NCI-H345 treated with DMSO at 0.1 percent for 48 hours (cell line): Measurements from ENCODE around the gene ARID3A.

Source experiments
- DNase-seq: peaks from one replicate; lab custom pipeline; 2025; ENCODE audit not compliant: unreplicated experiment; lab: John Stamatoyannopoulos, UW

ARID3A gene

DNA sequence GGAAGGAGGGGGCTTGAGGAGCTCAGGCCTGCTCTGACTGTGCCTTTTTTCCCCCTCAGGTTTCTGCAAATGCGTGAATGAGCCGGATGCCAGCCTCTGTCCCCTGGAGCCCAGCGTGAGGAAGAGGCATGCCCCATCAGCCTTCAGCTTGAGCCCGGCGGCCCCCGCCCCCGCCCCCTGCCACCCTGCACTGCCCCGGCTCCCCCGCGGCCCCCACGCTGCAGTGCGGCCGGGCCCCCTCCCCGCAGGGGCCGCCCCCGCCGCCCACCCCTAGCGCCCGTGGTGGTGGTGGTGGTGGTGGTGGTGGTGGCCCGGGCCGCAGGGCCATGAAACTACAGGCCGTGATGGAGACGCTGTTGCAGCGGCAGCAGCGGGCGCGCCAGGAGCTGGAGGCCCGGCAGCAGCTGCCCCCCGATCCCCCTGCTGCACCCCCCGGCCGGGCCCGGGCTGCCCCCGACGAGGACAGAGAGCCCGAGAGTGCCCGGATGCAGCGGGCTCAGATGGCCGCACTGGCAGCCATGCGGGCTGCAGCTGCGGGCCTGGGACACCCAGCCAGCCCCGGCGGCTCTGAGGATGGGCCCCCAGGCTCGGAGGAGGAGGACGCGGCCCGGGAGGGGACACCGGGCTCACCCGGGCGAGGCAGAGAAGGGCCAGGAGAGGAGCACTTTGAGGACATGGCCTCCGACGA is 3.5 kb downstream of the ARID3A start:
- no peak for DNase-seq

GRCh38 chr19:929891-930258 is 4.0 kb downstream of the ARID3A start:
- DNase-seq: no peak

DNA sequence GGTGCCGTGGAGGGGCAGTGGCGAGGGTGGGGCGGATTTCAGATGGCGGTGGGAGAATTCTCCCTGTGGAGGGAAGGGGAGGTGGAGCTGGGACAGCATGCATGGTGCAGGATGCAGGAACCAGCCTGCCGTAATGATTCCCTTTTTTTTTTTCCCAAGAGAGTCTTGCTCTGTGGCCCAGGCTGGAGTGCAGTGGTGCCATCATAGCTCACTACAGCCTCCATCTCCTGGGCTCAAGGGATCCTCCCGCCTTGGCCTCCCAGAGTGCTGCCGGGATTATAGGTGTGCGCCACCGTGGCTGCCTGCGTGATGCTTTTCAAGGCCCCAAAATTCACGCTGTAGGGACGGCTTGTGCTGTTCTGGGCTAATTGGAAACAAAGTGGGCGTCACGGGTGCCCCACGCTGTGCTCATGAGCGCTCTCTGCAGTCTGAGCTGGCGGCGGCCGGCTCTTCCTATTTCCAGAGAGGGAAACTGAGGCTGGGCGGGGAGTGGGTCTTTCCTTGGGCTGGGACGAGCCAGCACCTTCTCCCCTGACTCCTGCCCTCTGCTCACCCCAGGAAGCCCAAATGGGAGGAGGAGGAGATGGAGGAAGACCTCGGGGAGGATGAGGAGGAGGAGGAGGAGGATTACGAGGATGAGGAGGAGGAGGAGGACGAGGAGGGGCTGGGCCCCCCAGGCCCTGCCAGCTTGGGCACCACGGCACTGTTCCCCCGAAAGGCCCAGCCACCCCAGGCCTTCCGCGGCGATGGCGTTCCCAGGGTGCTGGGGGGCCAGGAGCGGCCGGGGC is 6.2 kb downstream of the ARID3A start:
- no peak for DNase-seq

DNA sequence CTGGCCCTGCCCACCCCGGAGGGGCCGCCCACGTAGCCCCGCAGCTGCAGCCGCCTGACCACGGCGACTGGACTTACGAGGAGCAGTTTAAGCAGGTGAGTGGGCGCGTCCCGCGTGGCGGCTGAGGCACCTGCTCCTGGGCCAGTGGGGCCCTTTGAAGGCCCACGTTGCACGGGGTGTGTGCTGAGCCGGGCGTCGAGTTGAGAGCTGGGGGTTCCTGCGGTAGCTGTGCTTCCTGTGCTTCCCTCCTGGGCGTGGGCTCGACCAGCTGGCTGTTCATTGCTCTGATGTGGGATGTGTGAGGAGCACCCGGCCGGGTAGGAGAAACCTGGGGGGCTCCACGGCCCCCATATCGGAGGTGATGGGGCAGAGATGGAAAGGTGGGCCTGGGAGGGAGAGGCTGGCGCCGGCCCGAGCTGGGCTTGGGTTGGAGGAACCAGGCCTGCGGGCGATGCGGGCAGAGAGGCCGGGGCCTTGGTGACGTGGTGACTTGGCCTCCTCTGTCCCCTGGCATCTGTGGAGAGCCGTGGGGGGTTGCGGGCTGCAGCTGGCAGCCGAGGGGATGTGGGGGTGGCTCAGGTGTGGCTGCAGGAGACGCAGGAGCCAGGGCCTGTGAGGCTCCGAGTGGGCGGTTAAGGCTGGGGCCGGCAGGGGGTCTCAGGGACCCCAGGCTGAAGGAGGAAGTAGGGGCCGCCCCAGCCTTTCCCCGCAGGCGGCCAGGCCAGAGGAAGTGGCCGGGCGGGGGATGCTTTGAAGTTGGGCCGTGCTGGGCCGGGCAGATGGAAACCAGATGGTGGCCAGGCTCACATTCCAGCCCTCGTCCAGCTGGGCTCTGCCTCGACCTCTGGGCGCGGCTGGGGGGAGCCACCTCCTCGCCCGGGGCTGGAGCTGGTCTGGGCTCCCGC is 7.1 kb downstream of the ARID3A start:
- DNase-seq: no peak

- DNase-seq: no peak
Observed at GRCh38 chr19:933553-933882, 7.7 kb downstream of the ARID3A start.

DNA sequence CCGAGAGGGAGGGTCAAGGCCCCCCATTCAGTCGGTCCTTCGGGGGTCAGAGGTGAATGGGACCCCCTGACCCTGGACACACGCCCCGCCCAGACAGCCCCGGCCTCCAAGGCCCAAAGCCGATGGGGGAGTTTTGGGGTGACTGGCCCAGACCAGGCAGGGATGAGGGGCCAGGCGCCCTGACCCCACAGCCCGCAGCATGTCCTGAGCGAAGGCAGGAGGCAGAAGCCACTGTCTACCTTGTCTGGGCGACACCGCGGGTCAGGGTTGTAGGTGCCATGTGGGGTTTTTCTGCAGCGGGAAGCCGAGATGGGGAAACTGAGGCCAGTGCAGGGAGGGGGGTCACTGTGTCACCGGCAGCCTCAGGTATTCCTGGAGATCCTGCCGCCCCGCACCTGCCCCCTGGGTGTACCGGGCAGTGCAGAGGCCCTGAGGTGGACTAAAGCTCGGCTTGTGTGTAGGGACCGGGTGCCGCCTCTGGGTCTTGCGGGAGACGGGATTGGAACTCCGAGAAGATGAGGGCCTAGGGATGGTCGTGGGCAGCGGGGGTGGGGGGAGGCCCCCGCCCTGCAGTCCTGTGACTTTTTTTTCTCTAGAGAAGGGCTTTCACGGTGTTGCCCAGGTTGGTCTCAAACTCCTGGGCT is 8.5 kb downstream of the ARID3A start:
- DNase-seq: no peak

GRCh38 chr19:934865-935479 is 9.1 kb downstream of the ARID3A start:
- no peak for DNase-seq

DNA sequence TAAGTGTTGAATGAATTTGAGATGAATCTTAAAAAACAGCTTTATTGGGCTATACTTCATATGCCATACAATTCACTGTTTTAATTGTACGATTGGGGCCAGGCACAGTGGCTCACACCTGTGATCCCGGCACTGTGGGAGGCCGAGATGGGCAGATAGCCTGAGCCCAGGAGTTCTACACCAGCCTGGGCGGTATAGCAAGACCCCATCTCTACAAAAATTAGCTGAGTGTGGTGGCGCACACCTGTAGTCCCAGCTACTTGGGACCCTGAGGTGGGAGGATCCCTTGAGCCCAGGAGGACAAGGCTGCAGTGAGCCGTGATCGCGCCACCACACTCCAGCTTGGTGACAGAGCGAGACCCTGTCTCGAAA is 10.3 kb downstream of the ARID3A start:
- no peak for DNase-seq

DNA sequence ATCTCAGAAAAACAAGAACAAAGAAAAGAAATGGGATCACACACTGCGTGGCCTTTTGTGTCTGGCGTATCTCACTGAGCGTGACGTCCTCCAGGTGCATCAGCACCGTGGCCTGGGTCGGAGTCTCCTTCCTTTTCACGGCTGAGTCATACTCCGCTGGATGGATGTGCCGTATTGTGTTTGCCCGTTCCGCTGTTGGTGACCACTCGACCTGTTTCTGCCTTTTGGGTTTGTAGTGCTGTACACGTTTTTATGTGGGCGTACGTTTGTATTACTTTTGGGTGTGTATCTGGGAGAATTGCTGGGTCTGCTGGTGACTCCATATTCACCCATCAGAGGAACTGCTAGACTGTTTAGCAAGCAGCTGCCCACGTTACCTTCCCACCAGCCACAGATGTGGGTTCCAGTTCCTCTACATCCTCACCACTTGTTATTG is 11.4 kb downstream of the ARID3A start:
- DNase-seq: no peak

GRCh38 chr19:938233-938923 is 12.5 kb downstream of the ARID3A start:
- no peak for DNase-seq

DNA sequence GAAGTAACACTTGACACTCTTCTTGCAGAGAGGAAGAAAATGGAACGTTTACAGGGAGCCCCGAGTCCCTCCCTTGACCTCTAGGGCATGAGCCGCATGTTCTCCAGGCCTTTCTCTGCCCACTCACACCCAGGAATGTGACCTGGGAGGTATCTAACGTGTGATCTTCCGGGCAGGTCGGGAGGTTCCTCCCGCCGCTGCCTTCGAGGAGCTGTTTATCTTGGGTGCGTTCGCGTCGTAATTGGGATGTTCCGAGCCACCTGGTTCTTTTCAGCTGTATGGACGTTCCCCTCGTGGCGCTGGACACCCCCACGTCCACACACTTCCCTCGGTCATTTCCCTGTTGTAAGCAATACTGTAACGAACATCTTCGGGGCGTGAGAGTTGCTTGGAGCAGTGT is 13.6 kb downstream of the ARID3A start:
- DNase-seq: no peak

GRCh38 chr19:939922-940321 is 14.1 kb downstream of the ARID3A start:
- DNase-seq: no peak

- DNase-seq: no peak
Observed at GRCh38 chr19:940591-941291, 14.9 kb downstream of the ARID3A start.

DNA sequence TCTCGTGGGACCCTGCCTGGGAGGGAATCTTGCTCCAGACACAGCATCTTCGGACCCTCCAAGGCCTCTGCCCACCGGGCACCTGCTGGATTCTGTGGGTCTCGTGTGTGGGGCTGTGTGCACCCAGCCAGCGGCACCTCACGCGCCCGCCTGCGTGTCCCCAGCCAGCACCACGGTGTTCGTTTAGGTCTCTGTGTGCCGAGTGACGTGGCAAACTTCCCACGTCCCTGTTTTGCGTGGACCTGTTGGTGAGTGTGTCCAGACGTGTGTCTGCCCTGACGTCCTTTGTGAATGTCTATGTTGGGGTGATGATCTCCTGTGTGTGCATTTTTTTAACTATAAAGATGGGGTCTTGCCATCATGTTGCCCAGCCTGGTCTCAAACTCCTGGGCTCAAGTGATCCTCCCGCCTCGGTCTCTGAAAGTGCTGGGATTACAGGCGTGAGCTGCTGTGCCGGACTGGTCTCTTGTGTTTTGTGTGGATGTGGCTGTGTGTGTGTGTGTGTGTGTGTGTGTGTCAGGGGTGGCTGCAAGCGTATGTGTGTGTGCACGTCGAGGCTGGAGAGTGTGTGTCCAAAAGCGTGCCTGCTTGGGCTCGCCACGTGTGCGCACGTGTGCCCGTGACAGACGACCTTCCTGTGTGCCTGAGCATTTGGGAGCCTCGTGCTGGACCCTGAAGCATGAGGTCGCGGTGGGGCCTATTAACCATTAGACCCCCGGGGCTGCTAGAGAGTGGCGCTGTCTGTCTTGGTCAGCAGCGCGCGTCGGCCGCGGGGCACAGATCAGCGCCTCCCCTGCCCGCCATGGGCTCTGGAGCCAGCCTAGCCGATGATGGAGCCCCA is 15.7 kb downstream of the ARID3A start:
- no peak for DNase-seq

- no peak for DNase-seq
Observed at GRCh38 chr19:942133-942645, 16.4 kb downstream of the ARID3A start.

DNA sequence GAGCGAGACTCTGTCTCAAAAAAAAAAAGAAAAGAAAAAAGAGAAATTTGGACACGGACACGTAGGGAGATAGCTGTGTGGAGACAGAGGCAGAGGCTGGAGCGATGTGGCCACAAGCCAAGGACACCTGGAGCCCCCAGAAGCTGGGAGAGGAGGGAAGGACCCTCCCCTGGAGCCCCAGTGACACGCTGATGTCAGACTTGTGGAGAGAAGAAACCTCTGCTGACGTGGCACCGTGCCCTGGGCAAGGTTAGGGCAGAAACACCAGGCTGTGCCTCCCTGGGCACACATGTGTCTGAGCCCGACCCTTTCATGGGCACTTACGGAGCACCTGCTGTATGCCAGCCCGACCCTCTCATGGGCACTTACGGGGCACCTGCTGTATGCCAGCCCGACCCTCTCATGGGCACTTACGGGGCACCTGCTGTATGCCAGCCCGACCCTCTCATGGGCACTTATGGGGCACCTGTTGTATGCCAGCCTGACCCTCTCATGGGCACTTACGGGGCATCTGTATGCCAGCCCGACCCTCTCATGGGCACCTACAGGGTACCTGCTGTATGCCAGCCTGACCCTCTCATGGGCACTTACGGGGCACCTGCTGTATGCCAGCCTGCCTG is 17.8 kb downstream of the ARID3A start:
- no peak for DNase-seq

DNA sequence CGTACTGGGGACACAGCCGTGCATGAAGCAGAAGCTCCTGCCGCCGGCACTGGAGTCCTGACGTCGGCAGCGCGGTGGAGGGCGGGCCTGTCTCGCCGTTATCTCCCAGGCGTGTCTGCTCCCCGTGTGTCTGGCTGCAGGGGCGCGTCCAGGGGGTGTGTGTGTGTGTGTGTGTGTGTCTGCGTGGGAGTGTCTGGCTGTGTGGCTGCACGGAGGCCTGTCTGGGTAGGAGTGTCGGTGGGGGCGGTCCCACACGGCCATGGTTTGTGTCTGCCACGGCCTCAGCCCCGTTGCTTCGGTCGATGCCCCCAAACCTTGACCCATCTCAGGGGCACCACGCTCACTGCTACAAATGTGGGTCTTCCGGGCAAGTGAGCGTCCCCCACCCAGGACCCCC is 18.3 kb downstream of the ARID3A start:
- no peak for DNase-seq

DNA sequence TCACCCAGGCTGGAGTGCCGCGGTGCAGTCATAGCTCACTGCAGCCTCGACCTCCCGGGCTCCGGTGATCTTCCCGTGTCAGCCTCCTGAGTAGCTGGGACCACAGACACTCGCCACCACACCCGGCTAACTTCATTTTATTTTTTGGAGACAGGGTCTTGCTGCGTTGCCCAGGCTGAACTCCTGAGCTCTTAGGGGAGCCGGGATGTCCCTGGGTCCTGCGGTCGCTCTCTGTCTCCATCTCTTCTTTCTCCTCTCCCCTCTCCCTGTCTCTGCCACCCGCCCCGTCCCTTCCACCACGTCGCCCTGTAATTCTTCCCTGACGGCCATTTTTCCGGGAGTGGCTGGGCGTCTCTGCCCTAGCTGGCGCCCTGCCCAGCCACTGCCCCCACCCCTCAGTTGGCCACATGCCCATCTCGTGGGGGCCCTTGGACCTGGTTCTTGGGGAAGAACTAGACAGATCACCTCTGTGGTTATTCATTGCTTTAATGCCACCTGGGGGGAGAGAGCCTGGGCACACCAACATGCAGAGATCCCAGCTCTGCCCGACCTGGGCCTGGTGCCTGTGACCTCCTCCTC is 18.9 kb downstream of the ARID3A start:
- DNase-seq: peak; percentile 17
